HCT116 (cell line): ENCODE results near the gene RASSF7. TPM values are rescaled to one million over a fixed set of nuclear protein-coding genes. Genes with fewer than 3 reads are reported as not detected.

Experiments
- ATAC-seq: fragments of 200-7000 bp; cut with Tn5 transposase; 2 replicates; pipeline ENCODE4 v1.9.1; 2020; ENCODE audit warnings: mild to moderate bottlenecking, moderate library complexity
- BruUV-seq: library from RNA; stranded (reverse); fragments of 400-500 nt; replicated peaks from 2 replicates; lab custom pipeline; 2021; lab: Mats Ljungman, UMichigan
- CTCF ChIA-PET: fragments of 300-600 bp; sonication (Branson Sonifier 250); formaldehyde crosslinking; loops from one replicate; lab custom pipeline; 2021; ENCODE audit warnings: antibody characterized with exemption; lab: Charles Lee
- POLR2A ChIA-PET: fragments of 300-600, 350-600 bp; sonication (Branson Sonifier 250); formaldehyde crosslinking; loops from one replicate; lab custom pipeline; 2021; ENCODE audit warnings: antibody characterized with exemption; lab: Charles Lee
- RAD21 ChIA-PET, 2 experiments: fragments of 300-600 bp; sonication (Branson Sonifier 250); formaldehyde crosslinking; loops; one replicate each; lab custom pipeline; 2023; ENCODE audit warnings: low total read pairs in 2 of 2; ENCODE audit not compliant: uncharacterized antibody in 2 of 2, unreplicated experiment in 2 of 2, low non-redundant PET in 1 of 2; lab: Charles Lee
- DNase-seq: peaks from one replicate; pipeline ENCODE4 v3.0.0-alpha.2; 2010; ENCODE audit warnings: low read depth, low spot score
- H2AFZ ChIP-seq: fragments of 200-600 bp; shearing (Covaris generic), sonication (generic); 2 replicates; pipeline ENCODE4 v1.6.1; 2017; ENCODE audit warnings: low read depth, mixed run types, mixed read lengths, antibody characterized with exemption, low read length; ENCODE audit not compliant: poor library complexity, severe bottlenecking
- H3K27ac ChIP-seq: 2 replicates; pipeline ENCODE4 v1.5.1; 2012; ENCODE audit warnings: low read depth, low read length
- H3K27me3 ChIP-seq: fragments of 200-600 bp; sonication (generic); 2 replicates; pipeline ENCODE4 v1.6.1; 2016; ENCODE audit warnings: mixed run types, low read length, mixed read lengths; ENCODE audit not compliant: insufficient read depth
- H3K36me3 ChIP-seq, 2 experiments: fragments of 200-500 bp in 1 of 2; fragments of 200-600 bp in 1 of 2; sonication (Bioruptor generic) in 1 of 2; sonication (generic) in 1 of 2; 2 replicates each; pipeline versions ENCODE4 v1.5.1 to v1.6.1; 2014 to 2016; ENCODE audit warnings: low read length in 2 of 2, inconsistent platforms in 1 of 2, mixed read lengths in 1 of 2, mixed run types in 1 of 2; ENCODE audit not compliant: insufficient read depth in 2 of 2, control insufficient read depth in 1 of 2
- H3K4me1 ChIP-seq, 2 experiments: fragments of 200-600 bp in 1 of 2; sonication (generic) in 1 of 2; 2 replicates each; pipeline versions ENCODE4 v1.5.1 to v1.6.1; 2012 to 2017; ENCODE audit warnings: low read length in 2 of 2, inconsistent platforms in 1 of 2, mild to moderate bottlenecking in 1 of 2, mixed read lengths in 1 of 2, mixed run types in 1 of 2, moderate library complexity in 1 of 2; ENCODE audit not compliant: insufficient read depth in 2 of 2, control insufficient read depth in 1 of 2
- H3K4me2 ChIP-seq: fragments of 200-600 bp; sonication (generic); 2 replicates; pipeline ENCODE4 v1.6.1; 2017; ENCODE audit warnings: mixed run types, low read length, mixed read lengths
- H3K4me3 ChIP-seq, 2 experiments: fragments of 200-600 bp in 1 of 2; sonication (generic) in 1 of 2; replicated peaks in 1 of 2; 2 replicates each; pipeline ENCODE4 v1.5.1; 2011 to 2016; ENCODE audit warnings: low read length in 2 of 2, control low read depth in 1 of 2, low read depth in 1 of 2, mild to moderate bottlenecking in 1 of 2, mixed read lengths in 1 of 2, mixed run types in 1 of 2
- H3K79me2 ChIP-seq: fragments of 200-600 bp; sonication (generic); 2 replicates; pipeline ENCODE4 v1.6.1; 2017; ENCODE audit warnings: mild to moderate bottlenecking, mixed run types, low read length, moderate library complexity, mixed read lengths; ENCODE audit not compliant: insufficient read depth
- H3K9ac ChIP-seq: fragments of 200-600 bp; sonication (generic); 2 replicates; pipeline ENCODE4 v1.6.1; 2016; ENCODE audit warnings: low read length, mixed read lengths
- H3K9me2 ChIP-seq: fragments of 200-600 bp; sonication (generic), shearing (Covaris generic); 2 replicates; pipeline ENCODE4 v1.6.1; 2017; ENCODE audit warnings: mixed run types, mild to moderate bottlenecking, moderate library complexity; ENCODE audit not compliant: insufficient read depth
- H3K9me3 ChIP-seq, 2 experiments: fragments of 200-500 bp in 1 of 2; fragments of 200-600 bp in 1 of 2; sonication (Bioruptor generic) in 1 of 2; sonication (generic) in 1 of 2; 2 replicates each; pipeline ENCODE4 v1.6.1; 2014 to 2017; ENCODE audit warnings: low read length in 2 of 2, mixed read lengths in 2 of 2, inconsistent platforms in 1 of 2, low read depth in 1 of 2, mild to moderate bottlenecking in 1 of 2, mixed run types in 1 of 2, moderate library complexity in 1 of 2; ENCODE audit not compliant: control insufficient read depth in 1 of 2, insufficient read depth in 1 of 2
- H4K20me1 ChIP-seq: fragments of 200-600 bp; sonication (generic), shearing (Covaris generic); 2 replicates; pipeline ENCODE4 v1.6.1; 2017; ENCODE audit warnings: mixed run types, mild to moderate bottlenecking, moderate library complexity; ENCODE audit not compliant: insufficient read depth
- ATF3 ChIP-seq: IDR thresholded peaks from 2 replicates; pipeline ENCODE4 v1.6.1; 2012
- CBX3 ChIP-seq: IDR thresholded peaks from 2 replicates; pipeline ENCODE4 v1.6.1; 2012; ENCODE audit warnings: low read depth
- CEBPB ChIP-seq: IDR thresholded peaks from 2 replicates; pipeline ENCODE4 v1.6.1; 2012; ENCODE audit warnings: low read depth
- EGR1 ChIP-seq: IDR thresholded peaks from 2 replicates; pipeline ENCODE4 v1.6.1; 2012; ENCODE audit warnings: low read depth
- EZH2 ChIP-seq: fragments of 200-600 bp; sonication (generic); IDR thresholded peaks from 2 replicates; pipeline ENCODE4 v1.6.1; 2017; ENCODE audit warnings: antibody characterized with exemption, mixed run types
- EZH2phosphoT487 ChIP-seq: fragments of 200-600 bp; IDR thresholded peaks from 2 replicates; pipeline ENCODE4 v1.6.1; 2018; ENCODE audit warnings: antibody characterized with exemption, borderline replicate concordance
- FOSL1 ChIP-seq: IDR thresholded peaks from 2 replicates; pipeline ENCODE4 v1.6.1; 2012; ENCODE audit warnings: low read depth
- JUND ChIP-seq: IDR thresholded peaks from 2 replicates; pipeline ENCODE4 v1.6.1; 2012
- MAX ChIP-seq: IDR thresholded peaks from 2 replicates; pipeline ENCODE4 v1.6.1; 2012
- POLR2A ChIP-seq: IDR thresholded peaks from 2 replicates; pipeline ENCODE4 v1.7.0; 2011; ENCODE audit warnings: borderline replicate concordance; ENCODE audit not compliant: insufficient read depth, insufficient read length; ENCODE audit errors: extremely low read depth
- POLR2AphosphoS5 ChIP-seq: IDR thresholded peaks from 2 replicates; pipeline ENCODE4 v1.6.1; 2011; ENCODE audit warnings: mild to moderate bottlenecking, low read depth, low read length, moderate library complexity
- RAD21 ChIP-seq: IDR thresholded peaks from 2 replicates; pipeline ENCODE4 v1.6.1; 2012; ENCODE audit warnings: low read depth, mild to moderate bottlenecking
- SIN3A ChIP-seq: IDR thresholded peaks from 2 replicates; pipeline ENCODE4 v1.6.1; 2012; ENCODE audit warnings: low read depth
- SP1 ChIP-seq: IDR thresholded peaks from 2 replicates; pipeline ENCODE4 v1.6.1; 2012; ENCODE audit warnings: low read depth
- SRF ChIP-seq: IDR thresholded peaks from 2 replicates; pipeline ENCODE4 v1.6.1; 2012; ENCODE audit warnings: low read depth
- TCF7L2 ChIP-seq: IDR thresholded peaks from 2 replicates; pipeline ENCODE4 v1.7.0; 2011; ENCODE audit warnings: borderline replicate concordance, inconsistent platforms; ENCODE audit not compliant: insufficient read depth, insufficient read length; ENCODE audit errors: extremely low read depth
- YY1 ChIP-seq: IDR thresholded peaks from 2 replicates; pipeline ENCODE4 v1.6.1; 2011; ENCODE audit warnings: low read length, low read depth, moderate library complexity, mild to moderate bottlenecking; ENCODE audit not compliant: insufficient replicate concordance; ENCODE audit errors: extremely low read depth
- ZBTB33 ChIP-seq: IDR thresholded peaks from 2 replicates; pipeline ENCODE4 v1.6.1; 2011; ENCODE audit warnings: mild to moderate bottlenecking, low read length, moderate library complexity; ENCODE audit not compliant: insufficient replicate concordance; ENCODE audit errors: extremely low read depth
- ZNF274 ChIP-seq: fragments of 200-500 bp; sonication (Bioruptor generic); IDR thresholded peaks from 2 replicates; pipeline ENCODE4 v1.6.1; 2014; ENCODE audit warnings: mild to moderate bottlenecking, low read depth, low read length, inconsistent platforms
- intact Hi-C: fragments of 100-400 bp; cut with micrococcal nuclease; formaldehyde crosslinking; loops from 2 replicates; pipeline ENCODE4 v1.10.0; 2022
- total RNA-seq: library from RNA; stranded (reverse); gene quantifications from one replicate; pipeline ENCODE4 v1.2.1, GENCODE V29; 2021; ENCODE audit not compliant: unreplicated experiment

The RASSF7 gene
- total RNA-seq, 1 experiment from 2014 or later, result 35.9 TPM

GRCh38 chr11:609341-609811 lies 48.6 kb downstream of the RASSF7 start:
- H3K9me2 ChIP-seq, result no peaks in the 10 kb centered on the region
- ATAC-seq (no peak), DNase-seq (no peak)
- H3K27me3 ChIP-seq, result no peaks in the 10 kb centered on the region
- H3K27ac ChIP-seq, result no peak overlapping the region
- ChIA-PET CTCF (no interaction called here), RAD21 (no interaction called here), POLR2A (no interaction called here)
- H3K4me3 ChIP-seq, result no peak overlapping the region
- H3K4me1 ChIP-seq, result peaks cover 8 to 21% of the 10 kb centered on the region in 2 experiments
- H3K9me3 ChIP-seq, result no peaks in the 10 kb centered on the region
- intact Hi-C loops, result no loop called here
- no peak overlapping the region for H3K4me2 ChIP-seq
- H3K36me3 ChIP-seq, result peaks cover 36 to 49% of the 10 kb centered on the region in 2 experiments; a peak in 3 of 4 replicates
- H3K79me2 ChIP-seq, result peaks cover 14% of the 10 kb centered on the region; the same call in 1 of the 2 replicates
- BruUV-seq, result no TSS peak
- H3K9ac ChIP-seq, result no peak overlapping the region
- TF ChIP-seq YY1 (no peak), SIN3A (no peak), FOSL1 (no peak), MAX (no peak), CBX3 (no peak)
- no peak overlapping the region for H2AFZ ChIP-seq
- H4K20me1 ChIP-seq, result peaks cover 13% of the 10 kb centered on the region; the same call in 1 of the 2 replicates

GRCh38 chr11:610146-610801 lies 49.5 kb downstream of the RASSF7 start:
- H3K9me3 ChIP-seq, result no peaks in the 10 kb centered on the region
- H3K4me1 ChIP-seq, result peaks cover 8 to 30% of the 10 kb centered on the region in 2 experiments
- H3K79me2 ChIP-seq, result peaks cover 22% of the 10 kb centered on the region; the same call in 1 of the 2 replicates
- no peak for DNase-seq
- H3K9ac ChIP-seq, result no peak overlapping the region
- peaks cover 36 to 42% of the 10 kb centered on the region in 2 experiments; a peak in 3 of 4 replicates for H3K36me3 ChIP-seq
- POLR2A ChIA-PET, result no interaction called here
- H3K4me3 ChIP-seq, result no peak overlapping the region
- H3K9me2 ChIP-seq, result no peaks in the 10 kb centered on the region
- RAD21 ChIA-PET, result no interaction called here
- TF ChIP-seq CEBPB (no peak), RAD21 (no peak), ATF3 (no peak), YY1 (no peak), SRF (no peak), SIN3A (no peak), ZNF274 (no peak), EGR1 (no peak), POLR2AphosphoS5 (no peak), TCF7L2 (no peak), FOSL1 (no peak), JUND (no peak), EZH2phosphoT487 (no peak), MAX (no peak), POLR2A (no peak), ZBTB33 (no peak), SP1 (no peak), EZH2 (no peak)
- H3K27me3 ChIP-seq, result no peaks in the 10 kb centered on the region
- CTCF ChIA-PET, result no interaction called here
- no peak overlapping the region for H2AFZ ChIP-seq
- no peak overlapping the region for H3K4me2 ChIP-seq
- ATAC-seq, result no peak
- no TSS peak for BruUV-seq
- H4K20me1 ChIP-seq, result peaks cover 13% of the 10 kb centered on the region; the same call in 1 of the 2 replicates
- intact Hi-C loops, result no loop called here
- H3K27ac ChIP-seq, result no peak overlapping the region
